ENCODE results near the gene ESR2. TPM values are rescaled to one million over a fixed set of nuclear protein-coding genes. Genes with fewer than 3 reads are reported as not detected.

ESR2 gene
- total RNA-seq, 5 donors from 2014 or later (not counting 1 experiment from before 2014, with no cell fraction given), result 0.20 to 0.70 (median 0.43) TPM; not detected in 1

DNA sequence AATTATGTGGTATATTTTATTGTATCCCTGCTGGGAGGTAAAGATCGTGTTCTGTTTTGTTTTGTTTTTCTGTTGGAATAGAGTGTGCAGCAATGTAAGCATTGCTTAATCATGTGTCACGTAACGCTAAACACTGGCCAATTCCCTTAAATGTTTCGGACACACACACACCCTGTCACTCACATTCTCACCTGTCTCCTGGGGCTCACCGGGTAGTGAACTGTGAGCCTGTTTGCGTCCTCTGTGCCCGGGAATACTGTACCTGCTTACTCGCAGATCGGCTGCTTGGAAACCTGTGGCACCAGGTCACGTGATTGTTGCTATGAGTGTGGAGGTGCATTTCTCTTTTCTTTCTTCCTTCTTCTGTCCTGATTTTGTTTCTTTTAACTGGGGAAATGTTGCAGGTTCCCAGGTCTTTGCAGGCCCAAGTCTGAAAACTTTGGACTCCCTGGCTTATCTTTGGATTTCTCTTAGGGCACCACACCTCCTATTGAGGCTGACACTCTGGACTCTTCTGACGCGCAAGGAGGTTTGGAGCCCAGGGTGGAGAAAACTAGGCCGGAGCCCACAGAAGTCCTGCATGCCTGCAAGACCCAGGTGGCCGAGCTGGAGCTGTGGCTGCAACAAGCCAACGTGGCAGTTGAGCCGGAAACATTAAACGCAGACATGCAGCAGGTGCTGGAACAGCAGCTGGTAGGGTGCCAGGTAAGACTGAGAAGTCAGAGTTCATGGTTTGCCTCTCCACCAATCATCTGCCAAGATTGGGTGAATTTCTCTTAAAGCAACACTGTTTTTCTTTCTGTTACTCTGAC lies 181.1 kb downstream of the ESR2 start:
- H3K9me3 ChIP-seq, result no peaks in the 10 kb centered on the region
- Mint-ChIP-seq H3K4me1 (no peaks in the 10 kb centered on the region), H3K36me3 (peaks cover 56% of the 10 kb centered on the region), H3K27ac (no peak overlapping the region), H3K27me3 (no peaks in the 10 kb centered on the region), H3K4me3 (no peak overlapping the region), H3K9me3 (no peaks in the 10 kb centered on the region)
- 87% methylated on average over 10 of the region's 17 CpGs for WGBS (ENCODE audit: insufficient coverage)
- no peak overlapping the region for H3K27ac ChIP-seq (ENCODE audit: low read length)
- ATAC-seq (replicated peaks in 1 of 4) (no peak), DNase-seq (no peak)
- no peaks in the 10 kb centered on the region for H3K4me1 ChIP-seq (ENCODE audit: control insufficient read depth in 1 of 2, extremely low read depth in 1 of 2, insufficient read depth in 2 of 2, low read length in 2 of 2)
- ChIA-PET POLR2A (no interaction called here), CTCF (no interaction called here)
- peaks cover 0 to 64% of the 10 kb centered on the region in 2 donors for H3K36me3 ChIP-seq (ENCODE audit: control insufficient read depth in 2 of 2, extremely low read depth in 1 of 2, insufficient read depth in 1 of 2, low read length in 1 of 2)
- H3K4me3 ChIP-seq (ENCODE audit: control insufficient read depth in 1 of 2, extremely low read depth in 1 of 2, low read length in 1 of 2), result no peak overlapping the region
- H3K27me3 ChIP-seq (replicated peaks in 1 of 2; ENCODE audit: control insufficient read depth in 2 of 2, extremely low read depth in 1 of 2, insufficient read depth in 2 of 2, low read length in 1 of 2), result no peaks in the 10 kb centered on the region

DNA sequence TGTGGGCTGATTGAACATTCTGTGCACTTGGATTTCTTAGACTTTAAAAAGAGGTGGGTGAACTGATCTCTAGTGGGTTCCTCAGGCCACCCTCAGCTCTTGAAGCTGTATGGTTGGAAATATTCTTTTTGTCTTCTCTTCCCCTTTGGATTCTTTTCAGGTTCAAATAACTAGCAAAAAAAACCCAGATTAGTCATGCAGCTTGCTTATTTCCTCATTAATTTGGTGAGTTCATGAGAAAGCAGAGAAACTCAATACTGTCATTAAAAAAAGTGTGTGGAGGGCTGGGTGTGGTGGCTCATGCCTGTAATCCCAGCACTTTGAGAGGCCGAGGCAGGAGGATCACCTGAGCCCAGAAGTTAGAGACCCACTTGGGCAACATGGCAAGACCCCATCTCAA lies 183.4 kb downstream of the ESR2 start:
- ChIA-PET CTCF (no interaction called here), POLR2A (interaction anchor here in 1 of 2 donors (0.6 kb wide), 1 partner anchor 201 kb away, joined by 6 read pairs; no protein-coding TSS in a partner anchor)
- no peaks in the 10 kb centered on the region for H3K4me1 ChIP-seq (ENCODE audit: control insufficient read depth in 1 of 2, extremely low read depth in 1 of 2, insufficient read depth in 2 of 2, low read length in 2 of 2)
- Mint-ChIP-seq H3K9me3 (no peaks in the 10 kb centered on the region), H3K4me3 (no peak overlapping the region), H3K4me1 (no peaks in the 10 kb centered on the region), H3K36me3 (peaks cover 56% of the 10 kb centered on the region), H3K27me3 (no peaks in the 10 kb centered on the region), H3K27ac (peak overlapping the region in 1 of 2 donors; percentile 52)
- 100% methylated on average over 1 of the region's 1 CpG for WGBS (ENCODE audit: insufficient coverage)
- no peak overlapping the region for H3K4me3 ChIP-seq (ENCODE audit: control insufficient read depth in 1 of 2, extremely low read depth in 1 of 2, low read length in 1 of 2)
- peaks cover 0 to 63% of the 10 kb centered on the region in 2 donors for H3K36me3 ChIP-seq (ENCODE audit: control insufficient read depth in 2 of 2, extremely low read depth in 1 of 2, insufficient read depth in 1 of 2, low read length in 1 of 2)
- ATAC-seq (replicated peaks in 1 of 4) (no peak), DNase-seq (no peak)
- no peaks in the 10 kb centered on the region for H3K27me3 ChIP-seq (replicated peaks in 1 of 2; ENCODE audit: control insufficient read depth in 2 of 2, extremely low read depth in 1 of 2, insufficient read depth in 2 of 2, low read length in 1 of 2)
- no peaks in the 10 kb centered on the region for H3K9me3 ChIP-seq
- H3K27ac ChIP-seq (ENCODE audit: low read length), result no peak overlapping the region

DNA sequence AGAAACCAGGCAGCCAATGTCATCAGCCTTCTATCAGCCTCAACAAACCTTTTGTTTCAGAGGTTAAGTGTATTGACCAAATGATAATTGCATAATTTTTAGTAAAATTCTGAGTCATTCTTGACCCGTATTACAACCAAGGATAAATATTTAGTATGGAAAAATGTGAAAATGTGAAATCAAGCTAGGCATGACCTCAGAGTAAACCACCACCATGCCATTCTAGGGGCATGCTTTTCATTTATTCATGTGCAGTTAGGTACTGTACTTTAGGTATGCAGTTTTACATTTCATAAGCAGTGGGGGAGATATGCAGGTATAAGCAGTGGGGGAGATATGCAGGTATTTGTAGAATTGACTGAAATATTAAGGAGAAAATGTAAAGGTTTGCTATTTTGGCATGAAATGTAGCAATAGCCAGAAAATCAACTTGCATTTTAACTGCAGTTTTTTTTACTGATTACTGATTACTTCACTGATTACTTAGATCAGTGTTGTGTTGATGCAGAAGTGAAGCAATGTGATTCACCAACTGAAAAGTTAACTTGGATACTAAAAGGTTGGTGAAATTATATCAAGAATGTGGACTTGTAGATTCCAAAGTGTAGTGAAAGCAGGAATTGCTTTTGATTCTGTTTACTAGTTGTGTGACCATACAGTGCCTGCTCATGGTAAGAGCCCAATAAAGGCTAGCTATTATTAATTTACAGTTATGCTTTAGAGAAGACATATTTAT lies 184.2 kb downstream of the ESR2 start:
- Histone ChIP-seq H3K27me3 (replicated peaks in 1 of 2; ENCODE audit: control insufficient read depth in 2 of 2, extremely low read depth in 1 of 2, insufficient read depth in 2 of 2, low read length in 1 of 2) (no peaks in the 10 kb centered on the region), H3K36me3 (ENCODE audit: control insufficient read depth in 2 of 2, extremely low read depth in 1 of 2, insufficient read depth in 1 of 2, low read length in 1 of 2) (peaks cover 0 to 63% of the 10 kb centered on the region in 2 donors), H3K4me1 (ENCODE audit: control insufficient read depth in 1 of 2, extremely low read depth in 1 of 2, insufficient read depth in 2 of 2, low read length in 2 of 2) (no peaks in the 10 kb centered on the region), H3K9me3 (no peaks in the 10 kb centered on the region), H3K4me3 (ENCODE audit: control insufficient read depth in 1 of 2, extremely low read depth in 1 of 2, low read length in 1 of 2) (no peak overlapping the region), H3K27ac (ENCODE audit: low read length) (no peak overlapping the region)
- CTCF ChIA-PET, result no interaction called here
- WGBS (ENCODE audit: insufficient coverage), result no CpG with 5 or more reads among the region's 1 CpG
- Mint-ChIP-seq H3K4me3 (no peak overlapping the region), H3K27ac (no peak overlapping the region), H3K9me3 (no peaks in the 10 kb centered on the region), H3K36me3 (peaks cover 56% of the 10 kb centered on the region), H3K4me1 (no peaks in the 10 kb centered on the region), H3K27me3 (no peaks in the 10 kb centered on the region)
- ATAC-seq (replicated peaks in 1 of 4), result no peak
- POLR2A ChIA-PET, result no interaction called here
- DNase-seq, result no peak

DNA sequence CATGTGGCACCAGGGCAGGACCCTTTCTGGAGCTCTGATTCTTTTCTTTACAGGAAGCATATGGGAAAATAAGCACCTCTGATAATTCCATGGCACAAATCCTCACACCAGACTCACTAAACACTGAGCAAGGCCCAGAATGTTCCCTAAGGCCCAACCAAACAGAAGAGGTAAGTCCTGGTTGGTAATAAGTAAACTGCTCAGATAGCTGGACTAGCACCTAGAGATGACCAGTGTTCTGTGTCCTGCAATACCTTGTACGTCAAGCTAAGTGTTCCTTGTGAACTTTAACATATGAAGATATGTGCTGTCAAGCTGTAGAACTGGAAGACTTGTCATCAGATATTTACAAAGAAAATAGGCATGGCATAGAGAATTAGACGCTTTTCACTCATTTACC lies 186.7 kb downstream of the ESR2 start:
- POLR2A ChIA-PET, result no interaction called here
- no peaks in the 10 kb centered on the region for H3K27me3 Mint-ChIP-seq
- H3K27ac Mint-ChIP-seq, result no peak overlapping the region
- no peaks in the 10 kb centered on the region for H3K4me1 Mint-ChIP-seq
- no CpG with 5 or more reads among the region's 2 CpGs for WGBS (ENCODE audit: insufficient coverage)
- CTCF ChIA-PET, result no interaction called here
- H3K36me3 Mint-ChIP-seq, result peaks cover 55% of the 10 kb centered on the region
- H3K27me3 ChIP-seq (replicated peaks in 1 of 2; ENCODE audit: control insufficient read depth in 2 of 2, extremely low read depth in 1 of 2, insufficient read depth in 2 of 2, low read length in 1 of 2), result no peaks in the 10 kb centered on the region
- H3K36me3 ChIP-seq (ENCODE audit: control insufficient read depth in 2 of 2, extremely low read depth in 1 of 2, insufficient read depth in 1 of 2, low read length in 1 of 2), result peaks cover 0 to 63% of the 10 kb centered on the region in 2 donors
- H3K4me3 ChIP-seq (ENCODE audit: control insufficient read depth in 1 of 2, extremely low read depth in 1 of 2, low read length in 1 of 2), result no peak overlapping the region
- H3K9me3 Mint-ChIP-seq, result no peaks in the 10 kb centered on the region
- H3K27ac ChIP-seq (ENCODE audit: low read length), result no peak overlapping the region
- H3K9me3 ChIP-seq, result no peaks in the 10 kb centered on the region
- no peaks in the 10 kb centered on the region for H3K4me1 ChIP-seq (ENCODE audit: control insufficient read depth in 1 of 2, extremely low read depth in 1 of 2, insufficient read depth in 2 of 2, low read length in 2 of 2)
- ATAC-seq (replicated peaks in 1 of 4) (no peak), DNase-seq (no peak)
- no peak overlapping the region for H3K4me3 Mint-ChIP-seq

DNA sequence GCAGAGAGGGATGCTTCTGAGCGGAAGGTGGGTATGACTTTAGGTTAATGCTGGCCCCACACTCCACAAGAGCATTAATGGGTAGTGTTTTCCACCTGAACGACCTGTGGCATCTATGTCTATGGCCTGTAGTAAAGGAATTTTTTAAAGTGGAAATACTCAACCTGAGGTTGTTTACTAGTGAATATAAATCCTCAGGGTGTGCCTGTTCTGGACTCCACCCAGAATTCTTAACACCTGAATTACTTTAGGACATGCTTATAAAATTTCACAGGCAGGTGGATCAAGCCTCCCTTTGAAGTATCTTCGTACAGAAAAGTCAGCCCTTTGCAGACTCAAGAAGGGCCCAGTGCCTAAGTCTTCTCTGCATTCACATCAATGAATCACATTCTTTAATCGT lies 196.1 kb downstream of the ESR2 start:
- no peak for DNase-seq
- Histone ChIP-seq H3K27ac (ENCODE audit: low read length) (no peak overlapping the region), H3K9me3 (no peaks in the 10 kb centered on the region), H3K27me3 (replicated peaks in 1 of 2; ENCODE audit: control insufficient read depth in 2 of 2, extremely low read depth in 1 of 2, insufficient read depth in 2 of 2, low read length in 1 of 2) (no peaks in the 10 kb centered on the region), H3K4me1 (ENCODE audit: control insufficient read depth in 1 of 2, extremely low read depth in 1 of 2, insufficient read depth in 2 of 2, low read length in 2 of 2) (no peaks in the 10 kb centered on the region), H3K4me3 (ENCODE audit: control insufficient read depth in 1 of 2, extremely low read depth in 1 of 2, low read length in 1 of 2) (no peak overlapping the region), H3K36me3 (ENCODE audit: control insufficient read depth in 2 of 2, extremely low read depth in 1 of 2, insufficient read depth in 1 of 2, low read length in 1 of 2) (peaks cover 6 to 65% of the 10 kb centered on the region in 2 donors)
- CTCF ChIA-PET, result no interaction called here
- no peak for ATAC-seq (replicated peaks in 1 of 4)
- Mint-ChIP-seq H3K27me3 (no peaks in the 10 kb centered on the region), H3K36me3 (peaks cover 81% of the 10 kb centered on the region), H3K4me3 (no peak overlapping the region), H3K9me3 (peaks cover 0 to 7% (median 2%) of the 10 kb centered on the region in 3 donors), H3K27ac (no peak overlapping the region), H3K4me1 (no peaks in the 10 kb centered on the region)
- POLR2A ChIA-PET, result interaction anchor here in 1 of 2 donors (1.1 kb wide), 1 partner anchor 26 kb away, joined by 3 read pairs; no protein-coding TSS in a partner anchor
- WGBS (ENCODE audit: insufficient coverage), result 100% methylated on average over 1 of the region's 4 CpGs

DNA sequence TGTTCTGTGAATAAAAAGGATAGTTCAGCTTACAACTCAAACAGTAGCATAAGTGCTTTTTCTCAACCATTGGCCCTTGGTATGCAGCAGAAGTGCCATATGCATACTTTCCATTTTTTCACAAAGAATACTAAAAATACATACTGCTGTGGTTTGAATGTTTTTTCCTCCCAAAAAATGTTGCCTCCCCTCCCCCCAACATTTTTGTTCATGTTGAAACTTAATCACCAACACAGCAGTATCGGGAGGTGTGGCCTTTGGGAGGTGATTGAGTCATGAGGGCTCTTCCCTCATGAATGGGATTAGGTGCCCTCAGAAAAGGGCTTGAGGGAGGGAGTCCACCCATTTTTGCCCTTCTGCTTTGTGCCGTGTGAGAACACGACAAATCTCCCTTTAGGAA lies 198.6 kb downstream of the ESR2 start:
- no peak overlapping the region for H3K27ac ChIP-seq (ENCODE audit: low read length)
- ATAC-seq (replicated peaks in 1 of 4) (no peak), DNase-seq (no peak)
- no peaks in the 10 kb centered on the region for H3K9me3 ChIP-seq
- H3K36me3 Mint-ChIP-seq, result peaks cover 78% of the 10 kb centered on the region
- peaks cover 0 to 7% (median 2%) of the 10 kb centered on the region in 3 donors for H3K9me3 Mint-ChIP-seq
- ChIA-PET CTCF (no interaction called here), POLR2A (no interaction called here)
- WGBS (ENCODE audit: insufficient coverage), result no CpG with 5 or more reads among the region's 3 CpGs
- no peak overlapping the region for H3K4me3 Mint-ChIP-seq
- H3K4me3 ChIP-seq (ENCODE audit: control insufficient read depth in 1 of 2, extremely low read depth in 1 of 2, low read length in 1 of 2), result no peak overlapping the region
- H3K27me3 Mint-ChIP-seq, result no peaks in the 10 kb centered on the region
- H3K27ac Mint-ChIP-seq, result no peak overlapping the region
- H3K4me1 Mint-ChIP-seq, result no peaks in the 10 kb centered on the region
- H3K27me3 ChIP-seq (replicated peaks in 1 of 2; ENCODE audit: control insufficient read depth in 2 of 2, extremely low read depth in 1 of 2, insufficient read depth in 2 of 2, low read length in 1 of 2), result no peaks in the 10 kb centered on the region
- H3K36me3 ChIP-seq (ENCODE audit: control insufficient read depth in 2 of 2, extremely low read depth in 1 of 2, insufficient read depth in 1 of 2, low read length in 1 of 2), result peaks cover 9 to 67% of the 10 kb centered on the region in 2 donors
- no peaks in the 10 kb centered on the region for H3K4me1 ChIP-seq (ENCODE audit: control insufficient read depth in 1 of 2, extremely low read depth in 1 of 2, insufficient read depth in 2 of 2, low read length in 2 of 2)

Data from T-cell (primary cell).